Upper lobe of right lung (tissue), 1 donor: ENCODE measurements around the gene HK3. TPM values are rescaled to one million over a fixed set of nuclear protein-coding genes. Genes with fewer than 3 reads are reported as not detected.

Experiments used
- ATAC-seq: fragments of 200-7000 bp; cut with Tn5 transposase; one replicate; pipeline ENCODE4 v1.9.1; 2020; ENCODE audit warnings: mild to moderate bottlenecking, moderate library complexity
- DNase-seq: peaks from one replicate; pipeline ENCODE4 v3.0.0-alpha.2; 2020
- H3K27ac ChIP-seq: fragments of 200-600 bp; one replicate; pipeline ENCODE4 v1.8.0; 2022
- H3K27me3 ChIP-seq: fragments of 200-600 bp; one replicate; pipeline ENCODE4 v1.8.0; 2022; ENCODE audit warnings: mild to moderate bottlenecking
- H3K36me3 ChIP-seq: fragments of 200-600 bp; one replicate; pipeline ENCODE4 v1.8.0; 2022
- H3K4me1 ChIP-seq: fragments of 200-600 bp; one replicate; pipeline ENCODE4 v1.8.0; 2022
- H3K4me3 ChIP-seq: fragments of 200-600 bp; one replicate; pipeline ENCODE4 v1.8.0; 2022; ENCODE audit warnings: mild to moderate bottlenecking
- H3K9me3 ChIP-seq: fragments of 200-600 bp; one replicate; pipeline ENCODE4 v1.8.0; 2022
- CTCF ChIP-seq: fragments of 200-600 bp; IDR thresholded peaks from one replicate; pipeline ENCODE4 v1.8.0; 2022; ENCODE audit warnings: antibody characterized with exemption
- intact Hi-C: fragments of 100-400 bp; cut with DNase I; formaldehyde crosslinking; loops from one replicate; pipeline ENCODE4 v1.11.0; 2022
- total RNA-seq: library from RNA; stranded (reverse); fragmentation: NEBNext Ultra II Directional; extraction: Animal tissue kit (Norgen Biotek cat#: 25700); gene quantifications from one replicate; pipeline ENCODE4 v1.2.1, GENCODE V29; 2021
- donor health status: DM: no; HTN: yes; CAD: no; lungs with severe emphysema.

HK3 gene
- total RNA-seq, 1 donor from 2014 or later = 50.5 TPM

GRCh38 chr5:176846335-176847140 is 52.6 kb downstream of the HK3 start:
- intact Hi-C loops = no loop called here
- DNase-seq (no peak), ATAC-seq (no peak)
- Histone ChIP-seq H3K27ac (no peak overlapping the region), H3K9me3 (no peaks in the 10 kb centered on the region), H3K4me1 (no peaks in the 10 kb centered on the region), H3K36me3 (no peaks in the 10 kb centered on the region), H3K4me3 (no peak overlapping the region), H3K27me3 (peaks cover 43% of the 10 kb centered on the region)
- TF ChIP-seq CTCF = no peak

GRCh38 chr5:176845392-176845713 is 53.8 kb downstream of the HK3 start:
- Histone ChIP-seq H3K27me3 (peaks cover 53% of the 10 kb centered on the region), H3K4me3 (no peak overlapping the region), H3K4me1 (no peaks in the 10 kb centered on the region), H3K36me3 (no peaks in the 10 kb centered on the region), H3K27ac (no peak overlapping the region), H3K9me3 (no peaks in the 10 kb centered on the region)
- intact Hi-C loops = no loop called here
- TF ChIP-seq CTCF = no peak
- ATAC-seq = no peak
- no peak for DNase-seq

GRCh38 chr5:176844706-176845391 is 54.3 kb downstream of the HK3 start:
- Histone ChIP-seq H3K4me3 (no peak overlapping the region), H3K27ac (no peak overlapping the region), H3K36me3 (no peaks in the 10 kb centered on the region), H3K27me3 (peaks cover 53% of the 10 kb centered on the region), H3K4me1 (no peaks in the 10 kb centered on the region), H3K9me3 (no peaks in the 10 kb centered on the region)
- ATAC-seq (no peak), DNase-seq (no peak)
- intact Hi-C loops = no loop called here
- TF ChIP-seq CTCF = no peak

- Histone ChIP-seq H3K4me3 (no peak overlapping the region), H3K9me3 (no peaks in the 10 kb centered on the region), H3K36me3 (no peaks in the 10 kb centered on the region), H3K27me3 (peaks cover 48% of the 10 kb centered on the region), H3K27ac (no peak overlapping the region), H3K4me1 (no peaks in the 10 kb centered on the region)
- no peak for ATAC-seq
- DNase-seq = no peak
- no peak for TF ChIP-seq CTCF
- intact Hi-C loops = no loop called here
Observed at GRCh38 chr5:176844281-176844680, 54.9 kb downstream of the HK3 start.

- TF ChIP-seq CTCF = no peak
- intact Hi-C loops = no loop called here
- Histone ChIP-seq H3K27me3 (peaks cover 43% of the 10 kb centered on the region), H3K27ac (no peak overlapping the region), H3K4me1 (no peaks in the 10 kb centered on the region), H3K36me3 (no peaks in the 10 kb centered on the region), H3K9me3 (no peaks in the 10 kb centered on the region), H3K4me3 (no peak overlapping the region)
- ATAC-seq = no peak
- no peak for DNase-seq
Observed at GRCh38 chr5:176843673-176844072, 55.5 kb downstream of the HK3 start.
